ENCODE results near the gene OXTR.

Gene OXTR

GRCh38 chr3:8712045-8712907 is 57.1 kb downstream of the OXTR start:
- DNase-seq (ENCODE audit: low spot score) = no peak

- no peak for DNase-seq (ENCODE audit: low spot score)
Observed at GRCh38 chr3:8709801-8710507, 59.5 kb downstream of the OXTR start.

- no peak for DNase-seq (ENCODE audit: low spot score)
Observed at GRCh38 chr3:8709287-8709686, 60.1 kb downstream of the OXTR start.

GRCh38 chr3:8705575-8705974 is 63.8 kb downstream of the OXTR start:
- DNase-seq (ENCODE audit: low spot score) = no peak

DNA sequence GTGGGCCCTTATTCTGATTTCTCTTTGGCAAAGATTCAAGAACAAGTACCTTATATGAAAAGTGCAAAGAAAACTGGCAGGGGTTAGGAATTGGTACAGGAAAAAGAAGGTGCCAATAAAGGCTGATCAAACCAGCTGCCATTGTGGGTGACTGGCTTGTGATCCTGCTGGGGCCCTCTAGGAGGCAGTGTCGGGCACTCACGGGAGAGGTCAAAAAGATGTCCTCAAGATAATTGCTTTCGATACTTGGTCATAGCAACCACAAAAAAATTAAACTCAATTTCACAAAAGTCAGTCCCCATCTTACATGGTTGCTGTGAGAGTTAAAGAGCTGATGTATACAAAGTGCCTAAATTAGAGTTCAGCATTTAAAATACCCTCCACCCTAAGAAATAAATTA is 66.9 kb downstream of the OXTR start:
- DNase-seq (ENCODE audit: low spot score) = no peak

All from RKO (cell line).